ENCODE measurements around the gene PDXDC1. TPM values are rescaled to one million over a fixed set of nuclear protein-coding genes. Genes with fewer than 3 reads are reported as not detected.
"Not testable (repeated sequence)": the region's sequence is repeated elsewhere in the genome, so short reads cannot be mapped to it uniquely, and the experiment has no call there.

Gene PDXDC1
- total RNA-seq, 1 donor from 2014 or later: 58.5 TPM

DNA sequence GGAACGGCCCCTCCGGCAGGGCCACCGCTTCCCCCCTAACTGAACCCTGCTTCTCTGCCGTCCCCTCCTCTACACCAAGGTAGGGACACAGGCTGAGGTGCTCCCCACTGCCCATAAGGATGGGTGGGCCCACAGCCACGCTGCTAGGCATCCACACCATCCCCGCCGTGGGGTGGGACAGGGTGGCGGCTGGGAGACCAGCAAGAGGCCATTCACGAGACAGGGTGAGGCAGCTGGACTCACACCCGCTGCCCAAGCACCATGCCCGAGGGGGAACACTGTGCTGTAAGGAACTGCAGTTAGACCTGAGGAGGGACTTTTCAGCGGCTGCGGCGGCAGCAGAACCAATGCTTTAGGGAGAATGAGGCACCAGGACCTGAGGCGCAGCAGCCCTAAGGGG is 166.8 kb downstream of the PDXDC1 start:
- H3K4me3 ChIP-seq: peak overlapping the region; percentile 30 to 62
- intact Hi-C loops (cut with DNase I): loop anchor here (10.0 kb wide), 1 partner anchor 47 kb away; the partner anchor contains the start of gene RRN3
- peaks cover 17 to 52% of the 10 kb centered on the region in 2 donors for H3K4me1 ChIP-seq
- TF ChIP-seq, protein P1, sequence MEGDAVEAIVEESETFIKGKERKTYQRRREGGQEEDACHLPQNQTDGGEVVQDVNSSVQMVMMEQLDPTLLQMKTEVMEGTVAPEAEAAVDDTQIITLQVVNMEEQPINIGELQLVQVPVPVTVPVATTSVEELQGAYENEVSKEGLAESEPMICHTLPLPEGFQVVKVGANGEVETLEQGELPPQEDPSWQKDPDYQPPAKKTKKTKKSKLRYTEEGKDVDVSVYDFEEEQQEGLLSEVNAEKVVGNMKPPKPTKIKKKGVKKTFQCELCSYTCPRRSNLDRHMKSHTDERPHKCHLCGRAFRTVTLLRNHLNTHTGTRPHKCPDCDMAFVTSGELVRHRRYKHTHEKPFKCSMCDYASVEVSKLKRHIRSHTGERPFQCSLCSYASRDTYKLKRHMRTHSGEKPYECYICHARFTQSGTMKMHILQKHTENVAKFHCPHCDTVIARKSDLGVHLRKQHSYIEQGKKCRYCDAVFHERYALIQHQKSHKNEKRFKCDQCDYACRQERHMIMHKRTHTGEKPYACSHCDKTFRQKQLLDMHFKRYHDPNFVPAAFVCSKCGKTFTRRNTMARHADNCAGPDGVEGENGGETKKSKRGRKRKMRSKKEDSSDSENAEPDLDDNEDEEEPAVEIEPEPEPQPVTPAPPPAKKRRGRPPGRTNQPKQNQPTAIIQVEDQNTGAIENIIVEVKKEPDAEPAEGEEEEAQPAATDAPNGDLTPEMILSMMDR (IDR thresholded peaks at IDR 0.05): no peak
- no peaks in the 10 kb centered on the region for H3K36me3 ChIP-seq
- H3K27ac ChIP-seq: peak overlapping the region; percentile 93 to 98
- no peaks in the 10 kb centered on the region for H3K27me3 ChIP-seq
- no peak for DNase-seq (ENCODE audit: low spot score in 2 of 2)
- no peaks in the 10 kb centered on the region for H3K9me3 ChIP-seq

DNA sequence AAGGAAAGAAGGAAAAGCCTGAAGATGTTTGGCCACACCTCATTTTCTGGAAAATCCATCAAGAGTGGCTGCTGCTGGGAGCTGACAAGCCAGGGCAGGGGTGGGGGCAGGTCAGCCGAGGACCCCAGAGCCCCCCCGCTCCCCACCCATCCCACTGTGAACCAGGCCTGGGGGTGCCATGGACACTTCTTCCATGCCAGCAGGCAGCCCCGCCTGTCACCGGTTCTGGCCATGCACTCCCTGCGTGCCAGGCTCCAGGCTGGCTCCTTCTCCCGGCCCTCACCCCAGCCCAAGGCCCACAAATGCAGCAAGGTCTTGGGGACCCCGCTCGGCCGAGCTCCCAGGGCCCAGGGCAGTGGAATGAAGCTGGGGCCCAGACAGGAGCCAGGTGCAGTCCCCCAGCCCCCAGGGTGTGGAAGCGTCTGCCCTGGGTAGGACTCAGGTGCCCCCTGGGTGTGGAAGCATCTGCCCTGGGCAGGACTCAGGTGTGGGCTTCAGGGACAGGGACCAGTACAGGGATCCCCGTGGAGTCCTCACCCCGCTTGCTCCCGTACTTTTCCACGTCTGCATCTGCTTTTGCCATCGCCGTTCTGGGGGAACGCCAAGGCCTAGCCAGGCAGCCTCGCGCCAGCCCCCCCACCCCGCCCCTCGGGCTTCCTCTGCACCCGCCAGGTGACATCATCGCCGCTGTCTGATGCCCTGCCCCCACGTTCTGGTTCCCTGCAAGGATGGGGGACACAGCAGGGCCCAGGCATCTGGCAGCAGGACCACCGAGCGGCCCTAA is 167.5 kb downstream of the PDXDC1 start:
- H3K4me3 ChIP-seq: peak overlapping the region; percentile 30 to 62
- not testable (repeated sequence) for H3K9me3 ChIP-seq; H3K27me3 ChIP-seq; H3K36me3 ChIP-seq; DNase-seq (ENCODE audit: low spot score in 2 of 2)
- H3K4me1 ChIP-seq: peaks cover 20 to 59% of the 10 kb centered on the region in 2 donors
- peak overlapping the region; percentile 93 to 98 for H3K27ac ChIP-seq
- intact Hi-C loops (cut with DNase I): loop anchor here (10.0 kb wide), 1 partner anchor 47 kb away; the partner anchor contains the start of gene RRN3

DNA sequence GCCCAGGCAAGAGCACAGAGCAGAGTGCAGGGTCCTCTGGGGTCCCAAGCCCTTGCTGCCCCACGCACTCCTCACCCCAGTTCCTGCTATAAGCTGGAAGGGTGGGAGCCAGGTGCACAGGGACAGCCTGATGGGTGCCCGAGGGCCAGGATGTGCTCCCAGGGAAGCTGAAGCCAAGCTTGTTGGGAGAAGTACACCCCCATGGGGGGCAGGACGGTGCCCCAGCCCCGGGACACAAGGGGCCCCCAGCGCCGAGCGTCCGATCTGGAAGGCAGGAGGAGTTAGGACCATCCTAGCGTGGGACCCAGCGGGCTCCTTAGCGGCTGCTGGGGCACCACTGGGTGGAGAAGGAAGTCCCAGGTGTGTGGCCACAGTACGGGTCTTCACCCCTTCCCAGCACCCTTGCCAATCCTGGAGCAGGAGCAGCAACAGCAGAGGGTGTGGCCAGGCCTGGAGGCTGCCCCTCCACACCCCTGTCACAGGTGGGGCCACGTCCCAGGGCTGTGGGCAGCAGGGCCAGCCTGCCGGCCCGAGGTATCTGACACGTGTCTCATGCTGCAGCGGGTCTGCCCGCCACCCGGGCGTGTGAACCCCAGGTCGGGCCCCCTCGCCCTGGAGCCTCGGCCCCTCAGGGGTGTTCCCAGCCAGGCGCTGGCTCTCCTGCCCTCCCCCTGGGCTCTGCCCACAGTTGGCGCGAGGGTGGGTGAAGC is 168.2 kb downstream of the PDXDC1 start:
- Histone ChIP-seq H3K4me3 (peak overlapping the region; percentile 49 to 61), H3K4me1 (peaks cover 21 to 63% of the 10 kb centered on the region in 2 donors), H3K27ac (peak overlapping the region; percentile 93 to 98)
- intact Hi-C loops (cut with DNase I): loop anchor here (10.0 kb wide), 1 partner anchor 48 kb away; the partner anchor contains the start of gene RRN3
- DNase-seq (ENCODE audit: low spot score in 2 of 2); H3K9me3 ChIP-seq; H3K27me3 ChIP-seq; H3K36me3 ChIP-seq: not testable (repeated sequence)

DNA sequence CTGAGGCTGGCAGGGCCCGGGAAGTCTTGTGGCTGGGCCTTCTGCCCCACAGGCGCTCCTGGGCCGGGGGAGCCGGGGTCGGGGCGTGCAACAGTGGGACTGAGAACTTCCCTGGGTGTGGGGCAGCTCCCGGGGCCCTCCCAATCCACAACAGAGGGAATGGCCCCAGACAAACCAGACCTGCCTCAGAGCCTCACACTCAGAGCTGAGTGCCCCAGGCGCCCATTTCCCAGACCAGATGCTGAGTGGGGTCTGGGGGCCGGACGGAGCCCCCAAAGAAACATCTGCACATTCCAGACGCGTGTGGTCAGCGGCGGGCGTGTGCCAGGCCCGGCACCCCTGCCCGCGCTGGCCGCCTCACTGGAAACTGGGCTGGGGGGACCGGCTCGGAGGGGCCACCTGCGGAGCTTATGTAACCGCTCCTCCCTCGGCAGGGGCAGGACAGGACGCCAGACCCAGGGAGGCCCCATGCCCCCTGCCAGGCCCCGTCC is 168.8 kb downstream of the PDXDC1 start:
- not testable (repeated sequence) for DNase-seq (ENCODE audit: low spot score in 2 of 2); H3K36me3 ChIP-seq; H3K9me3 ChIP-seq; H3K27me3 ChIP-seq
- Histone ChIP-seq H3K4me1 (peaks cover 21 to 63% of the 10 kb centered on the region in 2 donors), H3K27ac (peak overlapping the region; percentile 93 to 98), H3K4me3 (peak overlapping the region; percentile 49 to 61)
- intact Hi-C loops (cut with DNase I): loop anchor here (10.0 kb wide), 1 partner anchor 49 kb away; the partner anchor contains the start of gene RRN3

DNA sequence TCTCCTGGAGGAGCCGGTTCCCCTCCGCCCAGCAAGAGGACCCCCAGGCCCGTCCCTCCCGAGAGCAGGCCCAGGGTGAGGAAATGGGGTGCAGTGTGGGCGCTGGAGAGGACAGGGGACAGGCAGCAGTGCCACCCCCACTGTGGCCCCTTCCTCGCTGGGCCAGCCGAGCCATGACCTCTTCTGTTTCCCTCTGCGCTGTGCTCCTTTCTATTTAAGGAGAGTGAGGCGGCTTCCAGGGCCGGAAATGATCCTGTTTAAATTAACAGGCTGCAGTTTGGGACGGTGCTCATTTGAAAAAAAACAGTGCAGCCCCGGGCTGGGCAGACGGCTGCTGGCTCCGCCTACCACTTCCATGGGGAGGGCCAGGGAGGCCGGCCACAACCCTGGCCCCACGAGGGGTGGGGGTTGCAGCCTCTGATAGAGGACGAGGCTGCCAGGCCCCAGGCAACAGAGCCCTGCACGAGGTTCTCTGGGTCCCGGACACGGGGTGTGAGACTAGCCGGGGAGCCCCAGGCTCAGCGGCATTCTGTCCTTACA is 169.3 kb downstream of the PDXDC1 start:
- intact Hi-C loops (cut with DNase I): loop anchor here (10.0 kb wide), 1 partner anchor 49 kb away; the partner anchor contains the start of gene RRN3
- peak; percentile 69 to 88 for DNase-seq (ENCODE audit: low spot score in 2 of 2)
- H3K4me3 ChIP-seq: peak overlapping the region; percentile 49 to 61
- H3K36me3 ChIP-seq, H3K27me3 ChIP-seq, H3K9me3 ChIP-seq: not testable (repeated sequence)
- peak overlapping the region; percentile 93 to 98 for H3K27ac ChIP-seq
- H3K4me1 ChIP-seq: peaks cover 21 to 64% of the 10 kb centered on the region in 2 donors

DNA sequence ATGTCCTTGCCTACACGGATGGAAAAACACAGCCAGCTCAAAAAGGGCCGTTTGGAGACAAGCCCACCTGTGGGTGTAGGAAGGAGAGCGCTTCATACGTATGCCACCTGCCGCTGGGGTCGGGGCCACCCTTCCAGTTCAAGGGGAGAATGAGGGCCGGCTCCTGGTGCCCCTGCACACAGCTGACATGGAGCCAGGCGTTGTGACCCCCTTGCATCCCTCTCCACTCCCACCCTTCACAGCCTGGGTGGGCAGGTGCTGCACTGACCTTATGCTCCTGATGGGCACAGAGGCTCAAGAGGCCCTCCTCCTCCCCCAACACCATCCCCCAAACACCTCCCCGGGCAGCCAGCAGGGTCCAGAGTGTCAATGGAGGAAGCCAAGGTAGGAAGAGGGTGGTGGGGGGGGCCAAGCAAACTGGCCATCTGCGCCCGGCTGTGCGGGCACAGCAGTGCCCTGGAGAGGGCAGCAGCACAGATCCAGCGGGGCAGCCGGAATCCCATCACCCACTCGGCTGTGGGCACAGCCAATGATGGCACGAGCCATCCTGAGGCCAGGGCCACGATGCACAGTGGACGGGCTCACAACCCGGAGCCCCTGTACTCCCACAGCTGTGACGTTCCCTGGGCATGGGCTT is 170.1 kb downstream of the PDXDC1 start:
- not testable (repeated sequence) for H3K27me3 ChIP-seq; DNase-seq (ENCODE audit: low spot score in 2 of 2); H3K36me3 ChIP-seq; H3K9me3 ChIP-seq
- TF ChIP-seq, protein P1 (IDR thresholded peaks at IDR 0.05): peak in 2 of 3 experiments; percentile 17 to 19
- intact Hi-C loops (cut with DNase I): loop anchor here (10.0 kb wide), 1 partner anchor 50 kb away; the partner anchor contains the start of gene RRN3
- peaks cover 21 to 67% of the 10 kb centered on the region in 2 donors for H3K4me1 ChIP-seq
- H3K4me3 ChIP-seq: peak overlapping the region; percentile 29 to 61
- peak overlapping the region; percentile 93 to 98 for H3K27ac ChIP-seq

DNA sequence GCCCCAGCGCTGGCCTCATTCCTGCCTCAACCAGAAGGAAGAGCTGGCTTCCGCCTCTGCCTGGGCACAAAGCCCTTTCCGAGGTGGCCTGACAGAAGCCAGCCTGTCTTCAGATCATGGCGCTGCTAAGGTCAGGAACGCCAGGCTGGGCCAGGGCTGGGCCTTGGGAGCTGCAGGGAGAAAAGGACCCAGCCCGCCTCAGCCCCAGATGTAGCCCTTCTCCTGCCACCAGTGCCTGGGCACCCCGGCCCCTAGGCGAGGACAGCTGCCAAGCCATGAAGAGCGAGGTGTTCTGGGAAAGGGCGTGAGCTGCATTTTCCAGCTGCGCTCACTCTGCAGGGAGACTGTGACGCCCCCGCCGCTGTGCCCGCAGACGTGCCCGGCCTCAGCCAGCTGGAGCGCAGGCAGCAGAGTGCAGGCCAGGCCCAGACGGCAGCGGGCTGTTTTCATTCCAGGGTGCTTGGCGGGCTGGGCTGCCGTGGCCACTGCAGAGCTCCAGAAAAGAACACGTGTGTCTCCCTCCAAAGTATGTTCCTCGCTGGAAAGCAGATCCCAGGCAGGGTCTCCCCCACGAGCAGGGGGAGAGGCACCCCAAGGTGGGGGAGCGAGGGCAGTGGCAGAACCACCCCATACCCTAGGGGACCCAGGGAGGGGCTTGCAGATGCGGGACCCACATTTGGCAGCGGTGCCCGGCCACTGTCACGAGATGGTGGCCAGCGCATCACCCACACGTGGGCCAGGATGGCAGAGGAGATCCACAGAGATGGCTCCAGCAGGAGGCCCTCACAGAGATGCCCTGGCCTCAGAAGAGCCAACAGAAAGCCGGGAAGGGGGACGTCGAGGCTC is 170.8 kb downstream of the PDXDC1 start:
- Histone ChIP-seq H3K4me1 (peaks cover 20 to 60% of the 10 kb centered on the region in 2 donors), H3K4me3 (peak overlapping the region in 1 of 2 donors; percentile 61), H3K27ac (peak overlapping the region; percentile 93 to 98)
- H3K27me3 ChIP-seq, H3K9me3 ChIP-seq, H3K36me3 ChIP-seq: not testable (repeated sequence)
- intact Hi-C loops (cut with DNase I): loop anchor here (10.0 kb wide), 1 partner anchor 51 kb away; the partner anchor contains the start of gene RRN3
- DNase-seq (ENCODE audit: low spot score in 2 of 2): peak; percentile 56 to 91

DNA sequence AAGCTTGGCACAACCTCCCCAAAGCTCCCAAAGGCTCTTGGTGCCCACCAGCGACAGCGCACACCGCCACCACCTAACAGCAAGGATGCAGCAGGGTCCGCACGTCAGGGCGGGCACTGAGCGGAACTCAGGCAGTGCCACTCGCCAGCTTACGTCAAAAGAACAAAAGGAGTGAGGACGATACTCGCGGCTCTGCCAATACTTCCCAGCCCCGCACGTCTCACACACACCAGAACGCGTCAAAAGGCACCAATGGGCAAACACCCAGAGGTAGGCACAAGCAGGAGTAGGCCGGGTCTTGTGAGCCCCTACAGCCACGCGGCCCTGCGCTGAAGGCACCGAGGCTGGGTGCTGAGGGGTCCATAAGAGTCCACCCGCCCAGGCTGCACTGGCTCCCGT is 171.4 kb downstream of the PDXDC1 start:
- not testable (repeated sequence) for DNase-seq (ENCODE audit: low spot score in 2 of 2); H3K9me3 ChIP-seq; H3K27me3 ChIP-seq; H3K36me3 ChIP-seq
- H3K4me1 ChIP-seq: peaks cover 17 to 57% of the 10 kb centered on the region in 2 donors
- H3K27ac ChIP-seq: peak overlapping the region; percentile 93 to 98
- peak overlapping the region; percentile 16 to 61 for H3K4me3 ChIP-seq
- intact Hi-C loops (cut with DNase I): loop anchor here (10.0 kb wide), 1 partner anchor 51 kb away; the partner anchor contains the start of gene RRN3

DNA sequence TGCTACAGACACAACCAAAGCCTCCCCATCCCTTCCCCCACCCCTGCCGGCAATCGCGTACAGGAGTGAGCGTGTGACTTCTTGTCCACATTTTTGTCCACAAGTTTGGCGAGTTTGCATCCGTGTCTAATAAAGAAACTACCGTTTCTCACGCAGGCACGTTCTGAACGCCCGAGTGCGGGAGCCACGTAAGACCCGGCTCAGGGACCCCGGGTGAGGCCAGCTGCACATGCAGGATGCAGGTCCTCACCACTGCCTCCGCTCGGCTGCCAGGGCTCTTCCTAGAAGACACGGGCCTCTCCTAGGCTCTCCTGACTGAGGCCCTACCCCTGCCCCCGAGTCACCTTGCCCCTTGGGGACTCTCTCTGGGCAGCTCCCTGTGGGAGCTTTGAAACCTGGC is 174.0 kb downstream of the PDXDC1 start:
- DNase-seq (ENCODE audit: low spot score in 2 of 2): not testable (repeated sequence)

DNA sequence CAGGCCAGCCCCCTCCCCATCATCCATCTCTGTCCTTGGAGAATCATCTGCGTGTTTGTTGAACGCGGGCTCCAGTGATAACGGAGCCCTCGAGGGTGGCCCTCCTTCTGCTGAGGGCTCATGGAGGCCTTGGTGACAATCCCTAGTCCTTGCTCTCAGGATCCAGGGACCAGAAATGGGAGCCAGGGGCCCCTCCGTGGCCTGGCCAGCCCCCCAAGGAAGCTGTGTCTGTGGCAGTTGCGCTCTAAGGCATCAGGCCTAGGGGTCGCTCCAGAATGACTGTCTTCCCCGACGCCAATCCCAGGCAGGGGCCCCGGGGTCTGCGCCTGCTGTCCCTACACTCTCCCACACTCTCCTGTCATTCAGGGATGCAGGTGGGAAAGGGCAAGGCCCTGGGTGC is 174.4 kb downstream of the PDXDC1 start:
- not testable (repeated sequence) for H3K27me3 ChIP-seq; H3K27ac ChIP-seq; DNase-seq (ENCODE audit: low spot score in 2 of 2); H3K36me3 ChIP-seq; H3K9me3 ChIP-seq; H3K4me3 ChIP-seq
- intact Hi-C loops (cut with DNase I): loop anchor here (10.0 kb wide), 1 partner anchor 54 kb away; the partner anchor contains the start of gene RRN3
- peaks cover 17 to 34% of the 10 kb centered on the region in 2 donors for H3K4me1 ChIP-seq

More for the DNA sequence above, 174.0 kb downstream of the PDXDC1 start:
- not testable (repeated sequence) for H3K27me3 ChIP-seq, H3K4me3 ChIP-seq, H3K27ac ChIP-seq, H3K36me3 ChIP-seq, H3K9me3 ChIP-seq
- H3K4me1 ChIP-seq: peaks cover 17 to 36% of the 10 kb centered on the region in 2 donors
- intact Hi-C loops (cut with DNase I): loop anchor here (10.0 kb wide), 1 partner anchor 54 kb away; the partner anchor contains the start of gene RRN3
